K562 (cell line): ENCODE data around the gene POR. TPM values are rescaled to one million over a fixed set of nuclear protein-coding genes. Genes with fewer than 3 reads are reported as not detected.
A peak's percentile ranks its signal among the peaks of the same experiment; 100 is the strongest.

Experiments used
- AFF4 ChIP-seq: sonication (generic); formaldehyde crosslinking; IDR thresholded peaks from 2 replicates; pipeline ENCODE4 v1.8.0; 2023; ENCODE audit warnings: mild to moderate bottlenecking, missing genetic modification reagents
- ARID3B ChIP-seq: fragments of 250-450 bp; sonication (Bioruptor Pico); IDR thresholded peaks from 2 replicates; pipeline ENCODE4 v1.4.0; 2020; ENCODE audit warnings: borderline replicate concordance
- CHD2 ChIP-seq: IDR thresholded peaks from 2 replicates; pipeline ENCODE4 v1.6.1; 2011; ENCODE audit warnings: low read depth, low read length
- CREM ChIP-seq: IDR thresholded peaks from 2 replicates; pipeline ENCODE4 v1.6.1; 2014; ENCODE audit warnings: antibody characterized with exemption, low read depth
- JUND ChIP-seq, 2 experiments: IDR thresholded peaks; 2 replicates in 1 of 2; 3 replicates in 1 of 2; pipeline ENCODE4 v1.6.1; 2011; ENCODE audit warnings: borderline replicate concordance in 2 of 2, low read depth in 2 of 2, low read length in 2 of 2, improper control_type of control experiment in 1 of 2, missing biosample characterization in 1 of 2, missing genetic modification characterization in 1 of 2, missing genetic modification reagents in 1 of 2
- MIER1 ChIP-seq: fragments of 450-650 bp; IDR thresholded peaks from 2 replicates; pipeline ENCODE4 v1.6.1; 2016; ENCODE audit warnings: antibody characterized with exemption, mild to moderate bottlenecking, low read depth
- PHTF2 ChIP-seq: fragments of 250-450 bp; sonication (Bioruptor Pico); IDR thresholded peaks from 2 replicates; pipeline ENCODE4 v1.5.0; 2021; ENCODE audit warnings: mild to moderate bottlenecking
- PML ChIP-seq: IDR thresholded peaks from 2 replicates; pipeline ENCODE4 v1.6.1; 2012; ENCODE audit warnings: low read length, inconsistent platforms
- SIX5 ChIP-seq, 2 experiments: IDR thresholded peaks; 2 replicates each; pipeline ENCODE4 v1.6.1; 2011; ENCODE audit warnings: low read length in 2 of 2, borderline replicate concordance in 1 of 2, low read depth in 1 of 2, mild to moderate bottlenecking in 1 of 2, moderate library complexity in 1 of 2; ENCODE audit not compliant: insufficient read depth in 1 of 2
- TBL1XR1 ChIP-seq, 2 experiments: IDR thresholded peaks; 2 replicates each; pipeline ENCODE4 v1.6.1; 2012; ENCODE audit warnings: improper control_type of control experiment in 2 of 2, low read length in 2 of 2, mild to moderate bottlenecking in 1 of 2
- TFAP4 ChIP-seq: sonication (generic); formaldehyde crosslinking; IDR thresholded peaks from 2 replicates; pipeline ENCODE4 v1.8.0; 2022; ENCODE audit warnings: missing genetic modification reagents, mild to moderate bottlenecking, moderate library complexity, borderline replicate concordance
- TRIM24 ChIP-seq, 2 experiments: fragments of 450-650 bp; IDR thresholded peaks; 2 replicates each; pipeline ENCODE4 v1.6.1; 2016
- ZEB2 ChIP-seq: fragments of 450-650 bp; IDR thresholded peaks from 2 replicates; pipeline ENCODE4 v1.6.1; 2016
- ZNF143 ChIP-seq: sonication (generic); formaldehyde crosslinking; IDR thresholded peaks from 2 replicates; pipeline ENCODE4 v1.9.0; 2022; ENCODE audit warnings: mild to moderate bottlenecking, missing genetic modification reagents
- ZNF324 ChIP-seq: fragments of 250-450 bp; sonication (Bioruptor Pico); IDR thresholded peaks from 2 replicates; pipeline ENCODE4 v1.4.0; 2020; ENCODE audit warnings: mild to moderate bottlenecking
- ZNF384 ChIP-seq: IDR thresholded peaks from 2 replicates; pipeline ENCODE4 v1.6.1; 2012; ENCODE audit warnings: low read depth, low read length, improper control_type of control experiment
- ZNF75A ChIP-seq: fragments of 450-650 bp; formaldehyde crosslinking; IDR thresholded peaks from 2 replicates; pipeline ENCODE4 v1.4.0; 2020; ENCODE audit warnings: mild to moderate bottlenecking
- ZNF778 ChIP-seq: fragments of 450-650 bp; formaldehyde crosslinking; IDR thresholded peaks from 2 replicates; pipeline ENCODE4 v1.4.0; 2020; ENCODE audit warnings: mild to moderate bottlenecking, moderate library complexity
- polyA plus RNA-seq, 8 experiments: library from polyadenylated mRNA; depleted of rRNA in 4 of 8; stranded (reverse) in 5 of 8; unstranded in 3 of 8; fragments of >200 nt; fragmentation: Nextera tagmentation in 2 of 8; fragmentation: Illumina TruSeq in 1 of 8; extraction: Ambion mirVana in 2 of 8; extraction: Trizol in 1 of 8; gene quantifications; 2 replicates each; pipeline versions ENCODE4 v1.2.1 to v1.2.3, GENCODE V29; 2011 to 2014; ENCODE audit warnings: inconsistent platforms in 1 of 8, missing spikeins in 1 of 8
- total RNA-seq, 7 experiments: library from RNA; depleted of rRNA in 6 of 7; stranded (reverse); fragments of >200 nt in 6 of 7; fragmentation: Illumina TruSeq in 2 of 7; extraction: Trizol in 2 of 7; gene quantifications; 2 replicates each; pipeline versions ENCODE4 v1.2.1 to v1.2.3, GENCODE V29; 2011 to 2021; ENCODE audit warnings: low replicate concordance in 1 of 7
- TF ChIP-seq, protein P1 (sequence below): fragments of 250-450 bp; sonication (Bioruptor Pico); IDR thresholded peaks from 2 replicates; pipeline ENCODE4 v1.4.0; 2020

The POR gene
- total and polyA plus RNA-seq, 9 of the 15 experiments (the other 6 are each of a cell fraction or from before 2014, with no cell fraction given) = 4.7 to 142 (median 40.8) TPM

DNA sequence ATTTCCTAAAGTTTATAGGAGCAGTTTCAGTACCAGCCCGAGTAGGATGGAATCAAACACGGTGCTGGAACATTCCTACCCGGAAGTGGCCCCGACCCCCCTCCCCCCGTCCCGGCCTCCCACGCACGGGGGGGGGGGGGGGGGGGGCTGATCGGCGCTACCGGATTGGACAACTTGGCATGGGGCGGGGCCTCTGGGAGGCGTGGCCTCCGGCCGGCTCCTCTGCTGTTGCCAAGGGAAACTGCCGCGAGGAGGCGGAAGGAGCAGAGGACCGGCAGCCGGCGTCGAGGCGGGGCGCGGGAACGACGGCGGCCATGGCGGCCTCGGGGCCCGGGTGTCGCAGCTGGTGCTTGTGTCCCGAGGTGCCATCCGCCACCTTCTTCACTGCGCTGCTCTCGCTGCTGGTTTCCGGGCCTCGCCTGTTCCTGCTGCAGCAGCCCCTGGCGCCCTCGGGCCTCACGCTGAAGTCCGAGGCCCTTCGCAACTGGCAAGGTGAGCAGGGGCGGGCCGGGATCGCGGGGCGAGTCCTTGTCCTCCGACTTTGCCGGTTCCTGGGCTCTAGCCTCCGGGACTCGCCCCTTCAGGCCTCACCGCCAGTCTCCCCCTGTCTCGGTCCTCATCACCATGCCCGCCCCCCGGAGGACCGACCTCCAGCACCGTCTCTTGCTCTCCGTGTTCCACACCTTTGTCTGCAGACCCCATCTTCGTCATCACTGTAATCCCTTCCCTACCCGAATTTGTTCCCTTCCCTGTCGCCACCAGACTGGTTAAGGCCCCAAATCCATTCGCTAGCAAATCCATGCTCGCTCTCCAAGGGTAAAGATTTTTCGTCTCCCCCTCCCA lies 36.0 kb upstream of the POR start, which contains the start of gene RHBDD2 (continued):
- TF ChIP-seq AFF4 (CRISPR knock-in tag) (peak; percentile 75; the same call in 1 of the 2 replicates), PHTF2 (CRISPR knock-in tag) (no peak; the same call in 1 of the 2 replicates), CREM (peak; percentile 58), TRIM24 (IDR thresholded peaks at IDR 0.05) (0 out of 4 replicates have a peak, but pooled peaks of 1 of the 2 experiments have one; percentile 6), ZNF324 (no peak), CHD2 (no peak), ARID3B (CRISPR knock-in tag) (peak; percentile 89; the same call in 1 of the 2 replicates), JUND (IDR thresholded peaks at IDR 0.05; ENCODE audit: borderline replicate concordance, low read depth, low read length) (0 out of 2 replicates have a peak, but pooled peaks have one; percentile 25), JUND (tag; IDR thresholded peaks at IDR 0.05; ENCODE audit: borderline replicate concordance, low read depth, low read length) (no peak; the same call in 2 of the 3 replicates), MIER1 (no peak), ZNF778 (CRISPR knock-in tag) (no peak), ZNF384 (0 out of 2 replicates have a peak, but pooled peaks have one; percentile 24), ZNF75A (CRISPR knock-in tag) (no peak; the same call in 1 of the 2 replicates), SIX5 (IDR thresholded peaks at IDR 0.05; ENCODE audit: borderline replicate concordance in 1 of 2, insufficient read depth in 1 of 2, low read depth in 1 of 2, low read length in 2 of 2) (no peak), ZNF143 (CRISPR knock-in tag) (0 out of 2 replicates have a peak, but pooled peaks have one; percentile 36), PML (peak; percentile 55; the same call in 1 of the 2 replicates), TFAP4 (CRISPR knock-in tag) (peak; percentile 95), ZEB2 (peak; percentile 57; the same call in 1 of the 2 replicates), TBL1XR1 (IDR thresholded peaks at IDR 0.05; ENCODE audit: low read length in 2 of 2) (0 out of 4 replicates have a peak, but pooled peaks of 1 of the 2 experiments have one; percentile 26)
- TF ChIP-seq, protein P1, sequence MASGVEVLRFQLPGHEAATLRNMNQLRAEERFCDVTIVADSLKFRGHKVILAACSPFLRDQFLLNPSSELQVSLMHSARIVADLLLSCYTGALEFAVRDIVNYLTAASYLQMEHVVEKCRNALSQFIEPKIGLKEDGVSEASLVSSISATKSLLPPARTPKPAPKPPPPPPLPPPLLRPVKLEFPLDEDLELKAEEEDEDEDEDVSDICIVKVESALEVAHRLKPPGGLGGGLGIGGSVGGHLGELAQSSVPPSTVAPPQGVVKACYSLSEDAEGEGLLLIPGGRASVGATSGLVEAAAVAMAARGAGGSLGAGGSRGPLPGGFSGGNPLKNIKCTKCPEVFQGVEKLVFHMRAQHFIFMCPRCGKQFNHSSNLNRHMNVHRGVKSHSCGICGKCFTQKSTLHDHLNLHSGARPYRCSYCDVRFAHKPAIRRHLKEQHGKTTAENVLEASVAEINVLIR (CRISPR knock-in tag) = no peak
